IMR-90 (cell line): ENCODE data around the gene RYR1. TPM values are rescaled to one million over a fixed set of nuclear protein-coding genes. Genes with fewer than 3 reads are reported as not detected.
A peak's percentile ranks its signal among the peaks of the same experiment; 100 is the strongest.

ENCODE experiments used
- ATAC-seq: fragments of 200-7000 bp; cut with Tn5 transposase; 2 replicates; pipeline ENCODE4 v1.9.1; 2020; ENCODE audit warnings: low read depth, mild to moderate bottlenecking, moderate library complexity
- BruUV-seq: library from RNA; stranded (reverse); fragments of 400-500 nt; replicated peaks from 2 replicates; lab custom pipeline; 2021; lab: Mats Ljungman, UMichigan
- CTCF ChIA-PET: fragments of 300-600 bp; formaldehyde crosslinking; extraction: SDS; loops from one replicate; lab custom pipeline; 2021; ENCODE audit warnings: antibody characterized with exemption; lab: Yijun Ruan, JAX
- POLR2A ChIA-PET: fragments of 300-600 bp; sonication (Branson Sonifier 250); formaldehyde crosslinking; loops from one replicate; lab custom pipeline; 2022; ENCODE audit warnings: antibody characterized with exemption; ENCODE audit not compliant: unreplicated experiment; lab: Charles Lee
- DNase-seq: peaks from one replicate; pipeline ENCODE4 v3.0.0; 2013
- H2AFZ ChIP-seq: replicated peaks from 2 replicates; pipeline ENCODE3; 2013; ENCODE audit warnings: low read length, mild to moderate bottlenecking; ENCODE audit not compliant: poor library complexity
- H2AK5ac ChIP-seq: 2 replicates; pipeline ENCODE4 v1.6.1; 2013; ENCODE audit warnings: low read depth, low read length, inconsistent platforms
- H2AK9ac ChIP-seq: replicated peaks from 2 replicates; pipeline ENCODE3; 2013; ENCODE audit warnings: mild to moderate bottlenecking, low read depth, low read length, moderate library complexity; ENCODE audit not compliant: poor library complexity
- H2BK120ac ChIP-seq: 2 replicates; pipeline ENCODE4 v1.6.1; 2013; ENCODE audit warnings: low read depth, low read length, inconsistent platforms
- H2BK15ac ChIP-seq: 3 replicates; pipeline ENCODE4 v1.6.1; 2013; ENCODE audit warnings: low read depth, low read length, inconsistent platforms
- H2BK20ac ChIP-seq: 2 replicates; pipeline ENCODE4 v1.6.1; 2013; ENCODE audit warnings: low read depth, mild to moderate bottlenecking, inconsistent platforms, low read length, moderate library complexity
- H2BK5ac ChIP-seq: 2 replicates; pipeline ENCODE4 v1.6.1; 2013; ENCODE audit warnings: mild to moderate bottlenecking, low read depth, low read length, inconsistent platforms; ENCODE audit not compliant: poor library complexity, severe bottlenecking
- H3K14ac ChIP-seq: replicated peaks from 2 replicates; pipeline ENCODE4 v1.6.1; 2013; ENCODE audit warnings: low read depth, low read length, inconsistent platforms
- H3K18ac ChIP-seq: 2 replicates; pipeline ENCODE4 v1.6.1; 2013; ENCODE audit warnings: low read depth, low read length, control low read depth
- H3K23ac ChIP-seq: 2 replicates; pipeline ENCODE4 v1.6.1; 2013; ENCODE audit warnings: low read depth, low read length, inconsistent platforms
- H3K27ac ChIP-seq: 2 replicates; pipeline ENCODE4 v1.5.1; 2013; ENCODE audit warnings: mild to moderate bottlenecking, control low read depth, low read length; ENCODE audit not compliant: insufficient read depth
- H3K27me3 ChIP-seq: 2 replicates; pipeline ENCODE4 v1.6.1; 2013; ENCODE audit warnings: low read length; ENCODE audit not compliant: control insufficient read depth, insufficient read depth
- H3K36me3 ChIP-seq: 2 replicates; pipeline ENCODE4 v1.6.1; 2013; ENCODE audit warnings: low read length, mixed read lengths; ENCODE audit not compliant: control insufficient read depth, insufficient read depth
- H3K4ac ChIP-seq: 2 replicates; pipeline ENCODE4 v1.6.1; 2013; ENCODE audit warnings: low read depth, low read length, inconsistent platforms
- H3K4me1 ChIP-seq: 2 replicates; pipeline ENCODE4 v1.6.1; 2013; ENCODE audit warnings: low read length, mixed read lengths; ENCODE audit not compliant: control insufficient read depth, insufficient read depth
- H3K4me2 ChIP-seq: 2 replicates; pipeline ENCODE4 v1.6.1; 2013; ENCODE audit warnings: low read depth, mild to moderate bottlenecking, control low read depth, low read length, moderate library complexity
- H3K4me3 ChIP-seq: 2 replicates; pipeline ENCODE4 v1.5.1; 2013; ENCODE audit warnings: low read depth, mild to moderate bottlenecking, control low read depth, low read length, moderate library complexity; ENCODE audit not compliant: insufficient read depth
- H3K56ac ChIP-seq: 2 replicates; pipeline ENCODE4 v1.6.1; 2013; ENCODE audit warnings: low read length, inconsistent platforms; ENCODE audit not compliant: insufficient read depth; ENCODE audit errors: extremely low read depth
- H3K79me1 ChIP-seq, 2 experiments: 2 replicates each; pipeline ENCODE4 v1.6.1; 2013; ENCODE audit warnings: low read length in 2 of 2, inconsistent platforms in 1 of 2, low read depth in 1 of 2
- H3K9ac ChIP-seq: 2 replicates; pipeline ENCODE4 v1.6.1; 2013; ENCODE audit warnings: low read depth, low read length, control low read depth
- H3K9me1 ChIP-seq: 2 replicates; pipeline ENCODE4 v1.6.1; 2013; ENCODE audit warnings: low read length, inconsistent platforms; ENCODE audit not compliant: insufficient read depth
- H3K9me3 ChIP-seq: 2 replicates; pipeline ENCODE4 v1.6.1; 2013; ENCODE audit warnings: low read length; ENCODE audit not compliant: control insufficient read depth, insufficient read depth
- H4K20me1 ChIP-seq: 2 replicates; pipeline ENCODE4 v1.6.1; 2013; ENCODE audit warnings: low read length, inconsistent platforms; ENCODE audit not compliant: insufficient read depth
- H4K5ac ChIP-seq: 2 replicates; pipeline ENCODE4 v1.6.1; 2013; ENCODE audit warnings: mild to moderate bottlenecking, low read depth, low read length, control low read depth
- H4K8ac ChIP-seq, 2 experiments: 2 replicates each; pipeline ENCODE4 v1.6.1; 2013; ENCODE audit warnings: low read depth in 2 of 2, low read length in 2 of 2, control low read depth in 1 of 2, inconsistent platforms in 1 of 2
- H4K91ac ChIP-seq: 2 replicates; pipeline ENCODE4 v1.6.1; 2013; ENCODE audit warnings: low read depth, low read length, inconsistent platforms; ENCODE audit not compliant: insufficient read depth
- BHLHE40 ChIP-seq: fragments of 150-350 bp; IDR thresholded peaks from 2 replicates; pipeline ENCODE4 v1.6.1; 2016; ENCODE audit warnings: mild to moderate bottlenecking, low read depth, low read length
- CEBPB ChIP-seq: IDR thresholded peaks from 2 replicates; pipeline ENCODE4 v1.6.1; 2012; ENCODE audit warnings: low read depth, low read length, improper control_type of control experiment
- CHD1 ChIP-seq: IDR thresholded peaks from 2 replicates; pipeline ENCODE4 v1.6.1; 2012; ENCODE audit warnings: low read depth, low read length, improper control_type of control experiment
- CTCF ChIP-seq: conservative IDR thresholded peaks from 2 replicates; pipeline ENCODE4 v1.5.1; 2012; ENCODE audit warnings: mild to moderate bottlenecking, low read depth, low read length, improper control_type of control experiment
- ELK1 ChIP-seq: fragments of 150-350 bp; IDR thresholded peaks from 2 replicates; pipeline ENCODE4 v1.6.1; 2016; ENCODE audit warnings: low read depth, mild to moderate bottlenecking, low read length, moderate library complexity, borderline replicate concordance
- FOS ChIP-seq: fragments of 150-350 bp; IDR thresholded peaks from 2 replicates; pipeline ENCODE4 v1.6.1; 2016; ENCODE audit warnings: low read depth, low read length
- RCOR1 ChIP-seq: IDR thresholded peaks from 2 replicates; pipeline ENCODE4 v1.6.1; 2012; ENCODE audit warnings: mild to moderate bottlenecking, low read length, improper control_type of control experiment; ENCODE audit not compliant: insufficient replicate concordance
- RFX5 ChIP-seq: IDR thresholded peaks from 2 replicates; pipeline ENCODE4 v1.8.0; 2012; ENCODE audit warnings: low read depth, mild to moderate bottlenecking, low read length, moderate library complexity
- WGBS, 2 experiments: methylation state at CpG; one replicate each; pipeline versions ENCODE4 v1.1.5 to v1.1.7; 2013; ENCODE audit warnings: missing lambda C conversion rate in 2 of 2; ENCODE audit not compliant: insufficient read length in 1 of 2; ENCODE audit errors: extremely low coverage in 2 of 2; 5-methylcytosine and 5-hydroxymethylcytosine counted together
- dilution Hi-C: fragments of 300-500 bp; cut with HindIII; formaldehyde crosslinking; loops from one replicate; pipeline ENCODE4 v1.14.3; 2018; ENCODE audit warnings: low sequenced_read_pairs; ENCODE audit not compliant: unreplicated experiment
- in situ Hi-C: fragments of 300-500 bp; cut with MboI; formaldehyde crosslinking; loops from 3 replicates; pipeline ENCODE4 v1.14.3; 2019; ENCODE audit warnings: low sequenced_read_pairs, inconsistent platforms, mixed read lengths
- intact Hi-C: fragments of 100-400 bp; cut with micrococcal nuclease; formaldehyde crosslinking; loops from 2 replicates; pipeline ENCODE4 v1.10.0; 2022
- polyA plus RNA-seq, 3 experiments: library from polyadenylated mRNA; depleted of rRNA; stranded (reverse); fragments of >200 nt; gene quantifications; 2 replicates each; pipeline ENCODE4 v1.2.3, GENCODE V29; 2012; ENCODE audit warnings: low replicate concordance in 1 of 3
- total RNA-seq: library from RNA; depleted of rRNA; stranded (reverse); fragments of >200 nt; gene quantifications from 2 replicates; pipeline ENCODE4 v1.2.3, GENCODE V29; 2012

Gene RYR1
- total and polyA plus RNA-seq, 2 of the 4 experiments (the other 2 are of a cell fraction), result not detected

GRCh38 chr19:38385804-38386257 lies 47.7 kb upstream of the RYR1 start:
- no peak overlapping the region for H2BK120ac ChIP-seq
- no peak overlapping the region for H3K4me2 ChIP-seq
- ChIA-PET CTCF (no interaction called here), POLR2A (no interaction called here)
- no peaks in the 10 kb centered on the region for H3K27me3 ChIP-seq
- H3K4ac ChIP-seq, result no peak overlapping the region
- H3K18ac ChIP-seq, result no peak overlapping the region
- H3K27ac ChIP-seq, result no peak overlapping the region
- dilution Hi-C loops (no loop called here), intact Hi-C loops (loop anchor here (5.0 kb wide), 1 partner anchor 154 kb away; no protein-coding TSS in a partner anchor), in situ Hi-C loops (no loop called here)
- TF ChIP-seq ELK1 (no peak), RFX5 (no peak), FOS (no peak), CEBPB (no peak), CHD1 (no peak), RCOR1 (no peak), CTCF (no peak), BHLHE40 (no peak)
- no peaks in the 10 kb centered on the region for H3K9me3 ChIP-seq
- H4K20me1 ChIP-seq, result peaks cover 20% of the 10 kb centered on the region
- WGBS, 2 experiments, result 64% methylated on average over 22 of the region's 40 CpGs; no CpG with 5 or more reads in 1 of the 2 experiments
- peak overlapping the region; percentile 38 for H2AFZ ChIP-seq
- no peak overlapping the region for H3K14ac ChIP-seq
- peaks cover 12% of the 10 kb centered on the region for H3K9me1 ChIP-seq
- H2BK5ac ChIP-seq, result no peak overlapping the region
- H3K36me3 ChIP-seq, result peaks cover 35% of the 10 kb centered on the region
- no peak overlapping the region for H2BK15ac ChIP-seq
- no TSS peak for BruUV-seq
- no peak overlapping the region for H2AK5ac ChIP-seq
- DNase-seq, result no peak
- H3K4me1 ChIP-seq, result peaks cover 2% of the 10 kb centered on the region
- no peak overlapping the region for H3K4me3 ChIP-seq
- no peak overlapping the region for H4K8ac ChIP-seq
- H2AK9ac ChIP-seq, result no peak overlapping the region
- ATAC-seq, result no peak
- H3K23ac ChIP-seq, result no peak overlapping the region
- peaks cover 13 to 54% of the 10 kb centered on the region in 2 experiments; a peak in 3 of 4 replicates for H3K79me1 ChIP-seq
- H3K9ac ChIP-seq, result no peak overlapping the region
- no peak overlapping the region for H4K5ac ChIP-seq
- H3K56ac ChIP-seq, result no peak overlapping the region
- no peak overlapping the region for H4K91ac ChIP-seq
- no peak overlapping the region for H2BK20ac ChIP-seq
